Measurements from ENCODE around the gene KCNMB3.

- no peak for TF ChIP-seq MEIS1 (CRISPR knock-in tag; IDR thresholded peaks at IDR 0.05; ENCODE audit: borderline replicate concordance)
- no peak for TF ChIP-seq CTCF (tag by site-specific recombination; IDR thresholded peaks at IDR 0.05)
Measured at GRCh38 chr3:179264449-179264848, 13.5 kb upstream of the KCNMB3 start.
